Measurements from ENCODE around the gene CFAP410. TPM values are rescaled to one million over a fixed set of nuclear protein-coding genes. Genes with fewer than 3 reads are reported as not detected.

CFAP410 gene
- polyA plus RNA-seq, 3 donors from 2014 or later = 30.0 to 36.4 (median 31.6) TPM

GRCh38 chr21:44376606-44377005, 37.4 kb upstream of the CFAP410 start:
- H3K36me3 Mint-ChIP-seq = peaks cover 24 to 76% (median 62%) of the 10 kb centered on the region in 3 donors
- peaks cover 4 to 22% (median 7%) of the 10 kb centered on the region in 3 donors for H3K27me3 Mint-ChIP-seq (ENCODE audit: low read depth in 3 of 3)
- DNase-seq = no peak
- H3K4me3 Mint-ChIP-seq = peak overlapping the region in 1 of 5 donors; percentile 54
- peak overlapping the region in 1 of 6 donors; percentile 91 for H3K27ac Mint-ChIP-seq
- H3K9me3 Mint-ChIP-seq = peaks cover 0 to 5% (median 0%) of the 10 kb centered on the region in 6 donors
- peaks cover 55 to 57% of the 10 kb centered on the region in 2 donors for H3K4me1 Mint-ChIP-seq

- H3K36me3 Mint-ChIP-seq = peaks cover 27 to 71% (median 61%) of the 10 kb centered on the region in 3 donors
- no peak for DNase-seq
- peaks cover 0 to 5% (median 0%) of the 10 kb centered on the region in 6 donors for H3K9me3 Mint-ChIP-seq
- peak overlapping the region in 4 of 6 donors; percentile 58 to 91 (median 68) for H3K27ac Mint-ChIP-seq
- H3K27me3 Mint-ChIP-seq (ENCODE audit: low read depth in 3 of 3) = peaks cover 4 to 23% (median 10%) of the 10 kb centered on the region in 3 donors
- peaks cover 55 to 61% of the 10 kb centered on the region in 2 donors for H3K4me1 Mint-ChIP-seq
- peak overlapping the region; percentile 76 to 92 (median 84) for H3K4me3 Mint-ChIP-seq
Measured at GRCh38 chr21:44375761-44376241, 36.6 kb upstream of the CFAP410 start.

GRCh38 chr21:44375281-44375651, 36.1 kb upstream of the CFAP410 start:
- H3K4me1 Mint-ChIP-seq = peaks cover 55 to 61% of the 10 kb centered on the region in 2 donors
- H3K36me3 Mint-ChIP-seq = peaks cover 27 to 70% (median 60%) of the 10 kb centered on the region in 3 donors
- H3K27ac Mint-ChIP-seq = peak overlapping the region in 5 of 6 donors; percentile 58 to 91 (median 77)
- H3K4me3 Mint-ChIP-seq = peak overlapping the region; percentile 76 to 92 (median 84)
- H3K9me3 Mint-ChIP-seq = peaks cover 0 to 5% (median 0%) of the 10 kb centered on the region in 6 donors
- peak; percentile 87 to 88 (median 87) for DNase-seq
- H3K27me3 Mint-ChIP-seq (ENCODE audit: low read depth in 3 of 3) = peaks cover 4 to 23% (median 10%) of the 10 kb centered on the region in 3 donors

- Mint-ChIP-seq H3K4me3 (peak overlapping the region; percentile 76 to 92 (median 84)), H3K36me3 (peaks cover 27 to 66% (median 57%) of the 10 kb centered on the region in 3 donors), H3K27me3 (ENCODE audit: low read depth in 3 of 3) (peaks cover 4 to 23% (median 10%) of the 10 kb centered on the region in 3 donors), H3K4me1 (peaks cover 54 to 61% of the 10 kb centered on the region in 2 donors), H3K9me3 (peaks cover 0 to 5% (median 0%) of the 10 kb centered on the region in 6 donors), H3K27ac (peak overlapping the region in 5 of 6 donors; percentile 58 to 91 (median 77))
- DNase-seq = no peak
Measured at GRCh38 chr21:44374601-44375280, 35.6 kb upstream of the CFAP410 start.

- H3K9me3 Mint-ChIP-seq = peaks cover 0 to 5% (median 0%) of the 10 kb centered on the region in 6 donors
- peaks cover 32 to 55% (median 54%) of the 10 kb centered on the region in 3 donors for H3K36me3 Mint-ChIP-seq
- H3K27ac Mint-ChIP-seq = no peak overlapping the region
- H3K27me3 Mint-ChIP-seq (ENCODE audit: low read depth in 3 of 3) = peaks cover 4 to 20% (median 12%) of the 10 kb centered on the region in 3 donors
- peak overlapping the region in 1 of 5 donors; percentile 18 for H3K4me3 Mint-ChIP-seq
- peaks cover 54 to 64% of the 10 kb centered on the region in 2 donors for H3K4me1 Mint-ChIP-seq
- no peak for DNase-seq
Measured at GRCh38 chr21:44372616-44373015, 33.4 kb upstream of the CFAP410 start.

- peaks cover 46 to 58% of the 10 kb centered on the region in 2 donors for H3K4me1 Mint-ChIP-seq
- H3K9me3 Mint-ChIP-seq = peaks cover 0 to 5% (median 0%) of the 10 kb centered on the region in 6 donors
Measured at GRCh38 chr21:44371596-44371995, 32.4 kb upstream of the CFAP410 start.

GRCh38 chr21:44370786-44371410, 31.7 kb upstream of the CFAP410 start:
- H3K4me1 Mint-ChIP-seq = peaks cover 39 to 51% of the 10 kb centered on the region in 2 donors
- H3K36me3 Mint-ChIP-seq = peaks cover 26 to 43% (median 40%) of the 10 kb centered on the region in 3 donors
- peak overlapping the region in 2 of 5 donors; percentile 15 to 35 for H3K4me3 Mint-ChIP-seq
- peaks cover 3 to 18% (median 12%) of the 10 kb centered on the region in 3 donors for H3K27me3 Mint-ChIP-seq (ENCODE audit: low read depth in 3 of 3)
- peaks cover 0 to 5% (median 0%) of the 10 kb centered on the region in 6 donors for H3K9me3 Mint-ChIP-seq
- no peak for DNase-seq
- no peak overlapping the region for H3K27ac Mint-ChIP-seq

More at GRCh38 chr21:44371596-44371995, 32.4 kb upstream of the CFAP410 start:
- H3K4me3 Mint-ChIP-seq = no peak overlapping the region
- peaks cover 28 to 50% (median 47%) of the 10 kb centered on the region in 3 donors for H3K36me3 Mint-ChIP-seq
- peaks cover 3 to 19% (median 12%) of the 10 kb centered on the region in 3 donors for H3K27me3 Mint-ChIP-seq (ENCODE audit: low read depth in 3 of 3)
- DNase-seq = no peak
- H3K27ac Mint-ChIP-seq = no peak overlapping the region

GRCh38 chr21:44370027-44370735, 31.0 kb upstream of the CFAP410 start:
- peaks cover 20 to 39% (median 33%) of the 10 kb centered on the region in 3 donors for H3K36me3 Mint-ChIP-seq
- peaks cover 1 to 11% (median 8%) of the 10 kb centered on the region in 3 donors for H3K27me3 Mint-ChIP-seq (ENCODE audit: low read depth in 3 of 3)
- DNase-seq = peak in 1 of 3 donors; percentile 15
- H3K4me3 Mint-ChIP-seq = no peak overlapping the region
- H3K9me3 Mint-ChIP-seq = peaks cover 0 to 3% (median 0%) of the 10 kb centered on the region in 6 donors
- no peak overlapping the region for H3K27ac Mint-ChIP-seq
- peaks cover 32 to 44% of the 10 kb centered on the region in 2 donors for H3K4me1 Mint-ChIP-seq

GRCh38 chr21:44368711-44369446, 29.7 kb upstream of the CFAP410 start:
- no peak overlapping the region for H3K27ac Mint-ChIP-seq
- no peaks in the 10 kb centered on the region for H3K9me3 Mint-ChIP-seq
- peaks cover 22 to 31% of the 10 kb centered on the region in 2 donors for H3K4me1 Mint-ChIP-seq
- peak overlapping the region in 1 of 5 donors; percentile 42 for H3K4me3 Mint-ChIP-seq
- peaks cover 0 to 6% (median 5%) of the 10 kb centered on the region in 3 donors for H3K27me3 Mint-ChIP-seq (ENCODE audit: low read depth in 3 of 3)
- peak in 2 of 3 donors; percentile 25 to 29 for DNase-seq
- peaks cover 17 to 35% (median 28%) of the 10 kb centered on the region in 3 donors for H3K36me3 Mint-ChIP-seq

- peaks cover 9 to 11% of the 10 kb centered on the region in 2 donors for H3K4me1 Mint-ChIP-seq
- peaks cover 0 to 5% (median 1%) of the 10 kb centered on the region in 3 donors for H3K27me3 Mint-ChIP-seq (ENCODE audit: low read depth in 3 of 3)
- H3K36me3 Mint-ChIP-seq = peaks cover 16 to 27% (median 20%) of the 10 kb centered on the region in 3 donors
- no peak overlapping the region for H3K4me3 Mint-ChIP-seq
- no peak for DNase-seq
- no peak overlapping the region for H3K27ac Mint-ChIP-seq
- H3K9me3 Mint-ChIP-seq = peaks cover 0 to 9% (median 2%) of the 10 kb centered on the region in 6 donors
Measured at GRCh38 chr21:44366586-44367211, 27.5 kb upstream of the CFAP410 start.

GRCh38 chr21:44365967-44366585, 26.9 kb upstream of the CFAP410 start:
- no peak overlapping the region for H3K27ac Mint-ChIP-seq
- H3K4me3 Mint-ChIP-seq = no peak overlapping the region
- H3K36me3 Mint-ChIP-seq = peaks cover 12 to 23% (median 18%) of the 10 kb centered on the region in 3 donors
- DNase-seq = no peak
- peaks cover 5 to 11% of the 10 kb centered on the region in 2 donors for H3K4me1 Mint-ChIP-seq
- H3K27me3 Mint-ChIP-seq (ENCODE audit: low read depth in 3 of 3) = peaks cover 0 to 3% (median 1%) of the 10 kb centered on the region in 3 donors
- H3K9me3 Mint-ChIP-seq = peaks cover 0 to 9% (median 2%) of the 10 kb centered on the region in 6 donors

Data from immature natural killer cell (primary cell).